Colon (tissue), 2 donors: ENCODE results near the gene ZFAND3.

Source experiments
- FAIRE-seq: peaks from 2 replicates; lab custom pipeline; 2012; peaks lifted over from hg19 to GRCh38; lab: Jason Lieb, UNC
- donor health status: control.
- donor health status: control.

ZFAND3 gene

DNA sequence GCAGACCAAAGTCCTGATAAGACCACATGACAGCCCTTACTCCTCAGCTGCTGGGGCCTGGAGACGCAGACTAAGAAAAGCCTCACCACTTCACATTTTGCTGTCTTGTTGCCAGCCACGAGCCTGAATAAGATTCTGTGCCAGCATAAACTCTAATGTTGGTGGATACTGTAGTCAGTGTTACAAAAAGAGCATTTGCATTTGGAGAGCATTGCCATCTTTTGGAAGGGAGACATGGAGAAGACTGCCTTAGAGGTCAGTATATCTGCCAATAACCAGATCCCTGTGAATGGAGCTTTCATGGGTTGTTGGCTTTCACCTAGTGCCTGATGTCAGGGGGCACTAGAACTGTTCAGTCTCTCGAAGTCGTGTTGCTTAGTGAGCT lies 315.2 kb downstream of the ZFAND3 start:
- FAIRE-seq: no peak

DNA sequence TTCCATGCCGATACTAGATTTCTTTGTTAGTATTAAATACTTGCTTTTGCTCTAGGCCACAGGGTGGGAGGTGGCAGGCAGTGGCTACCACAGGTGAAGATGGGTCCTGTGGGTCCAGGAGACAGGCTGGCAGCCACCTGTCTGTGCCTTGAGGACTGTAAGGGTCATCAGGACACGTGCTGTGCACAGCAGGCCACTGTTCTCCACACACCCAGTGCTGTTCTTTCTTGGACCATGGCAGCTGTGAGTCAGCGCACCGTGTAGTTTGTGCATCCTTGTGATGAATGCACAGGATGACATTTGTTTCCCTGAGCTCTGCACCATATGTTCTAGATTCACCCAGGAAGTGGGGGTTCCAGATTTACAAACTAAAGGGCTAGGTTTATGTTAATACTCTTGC lies 317.0 kb downstream of the ZFAND3 start:
- no peak for FAIRE-seq

DNA sequence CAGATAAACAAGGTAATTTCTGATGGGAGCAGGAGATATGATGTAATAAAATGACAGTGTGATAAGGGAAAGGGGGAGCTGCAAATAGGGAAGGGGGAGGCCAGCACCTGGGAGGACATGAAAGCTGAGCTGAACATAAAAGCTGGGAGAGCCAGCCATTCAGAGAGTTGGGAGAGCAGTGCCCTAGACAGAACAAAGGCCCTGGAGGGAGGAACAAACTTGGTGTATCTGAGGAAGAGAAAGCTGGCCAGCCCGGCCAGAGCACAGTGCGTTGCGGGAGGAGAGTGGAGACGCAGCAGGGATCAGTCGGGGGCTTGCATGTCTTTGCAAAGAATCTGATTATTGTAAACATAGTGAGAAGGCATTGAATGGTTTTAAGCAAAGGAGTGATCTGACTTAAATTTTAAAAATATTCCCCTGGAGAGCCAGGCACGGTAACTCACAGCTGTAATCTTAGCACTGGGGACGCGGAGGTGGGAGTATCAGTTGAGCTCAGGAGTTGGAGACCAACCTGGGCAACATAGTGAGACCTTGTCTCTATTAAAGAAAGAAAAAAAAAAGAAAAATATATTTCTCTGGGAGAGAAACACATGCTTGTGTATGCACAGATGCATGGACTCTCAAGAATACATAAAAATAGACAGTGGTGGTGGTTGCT lies 318.2 kb downstream of the ZFAND3 start:
- no peak for FAIRE-seq

DNA sequence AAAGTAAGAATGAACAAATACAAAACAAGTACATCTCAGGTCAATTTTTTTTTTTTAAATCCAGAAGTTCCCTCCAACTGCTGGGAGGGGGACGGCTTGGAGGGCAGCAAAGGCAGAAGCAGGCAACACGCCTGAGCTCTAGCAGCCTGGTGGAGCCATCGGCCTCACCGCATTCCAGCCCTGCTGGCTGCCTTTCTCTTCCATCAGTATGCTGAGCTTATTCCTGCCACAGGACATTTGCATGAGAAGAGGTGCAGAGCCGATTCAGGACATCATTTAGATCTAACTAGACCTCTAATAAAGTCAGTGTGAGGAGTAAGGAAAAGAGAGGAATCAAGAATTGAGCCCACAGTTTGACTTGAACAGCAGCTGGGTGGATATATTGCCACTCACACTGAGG lies 318.8 kb downstream of the ZFAND3 start:
- FAIRE-seq: no peak

DNA sequence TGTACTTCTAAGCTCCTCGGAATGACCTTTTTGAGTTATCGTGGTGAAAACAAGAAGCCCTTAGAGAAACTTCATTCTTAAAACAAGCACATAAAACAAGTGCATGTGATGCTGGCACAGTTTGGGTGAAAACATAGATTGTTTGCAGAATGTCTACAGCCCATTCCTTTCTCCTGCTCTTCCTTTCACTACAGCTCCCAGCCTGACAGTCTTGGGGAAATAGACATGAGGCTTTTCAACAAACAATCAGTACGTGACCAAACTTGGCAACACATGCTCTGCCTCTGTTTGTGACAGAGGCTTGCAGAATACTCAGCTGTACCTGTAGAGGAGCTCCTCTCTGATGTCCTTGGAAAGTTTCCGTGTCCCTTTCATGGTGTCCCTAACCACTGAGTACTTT lies 321.6 kb downstream of the ZFAND3 start:
- FAIRE-seq: no peak

DNA sequence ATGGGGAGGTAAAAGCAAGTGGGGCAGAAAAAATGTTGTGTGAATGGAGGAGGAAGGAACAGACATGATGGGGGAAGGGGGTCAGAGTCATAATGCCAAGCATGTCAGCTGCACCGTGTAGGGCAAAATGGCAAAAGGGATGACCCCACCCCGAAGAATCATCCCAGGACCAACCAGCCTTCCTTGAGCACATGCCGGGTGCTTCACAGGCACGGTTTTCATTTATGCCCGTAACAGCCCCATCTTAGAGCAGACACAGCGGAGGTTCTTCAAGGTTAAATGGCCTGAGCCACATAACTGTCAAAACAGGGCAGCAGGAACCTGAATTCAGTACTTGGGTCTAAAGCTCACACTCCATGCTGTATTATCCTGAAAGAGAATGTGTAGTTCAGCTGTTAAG lies 322.2 kb downstream of the ZFAND3 start:
- FAIRE-seq: no peak

DNA sequence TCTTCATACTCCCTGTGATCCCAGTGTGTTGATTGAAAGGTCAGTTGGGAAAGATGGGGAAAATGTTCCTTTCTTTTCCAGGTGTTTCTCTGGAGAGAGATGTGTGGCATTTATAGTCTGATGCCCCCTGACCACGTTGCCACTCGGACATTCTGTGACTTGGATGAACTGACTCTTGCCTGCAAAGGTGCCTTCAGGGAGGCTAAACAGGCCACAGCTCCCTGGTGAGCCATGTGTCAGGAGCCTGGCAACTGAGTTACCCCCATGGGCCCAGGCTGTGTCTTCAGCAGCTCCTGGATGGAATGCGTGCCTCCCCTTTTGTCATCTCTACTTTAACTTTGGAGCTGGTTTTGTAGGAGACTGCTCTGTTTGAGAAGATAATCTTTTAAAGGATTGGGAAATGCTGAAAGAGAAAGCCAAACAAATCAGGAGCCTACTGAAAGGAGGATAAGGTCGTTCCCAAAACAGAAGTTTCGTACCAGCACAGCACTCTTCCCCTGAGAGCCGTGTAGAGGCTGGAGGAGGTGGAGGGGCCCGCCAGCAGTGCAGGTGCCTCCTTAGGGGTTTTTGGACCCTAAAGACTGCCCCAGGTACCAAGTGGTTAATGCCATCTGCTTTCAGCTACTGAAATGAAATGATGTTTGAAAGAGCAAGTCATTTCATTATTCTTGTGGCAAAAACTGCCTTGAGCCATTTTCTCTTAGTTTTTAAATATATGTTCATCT lies 322.8 kb downstream of the ZFAND3 start:
- FAIRE-seq: no peak

DNA sequence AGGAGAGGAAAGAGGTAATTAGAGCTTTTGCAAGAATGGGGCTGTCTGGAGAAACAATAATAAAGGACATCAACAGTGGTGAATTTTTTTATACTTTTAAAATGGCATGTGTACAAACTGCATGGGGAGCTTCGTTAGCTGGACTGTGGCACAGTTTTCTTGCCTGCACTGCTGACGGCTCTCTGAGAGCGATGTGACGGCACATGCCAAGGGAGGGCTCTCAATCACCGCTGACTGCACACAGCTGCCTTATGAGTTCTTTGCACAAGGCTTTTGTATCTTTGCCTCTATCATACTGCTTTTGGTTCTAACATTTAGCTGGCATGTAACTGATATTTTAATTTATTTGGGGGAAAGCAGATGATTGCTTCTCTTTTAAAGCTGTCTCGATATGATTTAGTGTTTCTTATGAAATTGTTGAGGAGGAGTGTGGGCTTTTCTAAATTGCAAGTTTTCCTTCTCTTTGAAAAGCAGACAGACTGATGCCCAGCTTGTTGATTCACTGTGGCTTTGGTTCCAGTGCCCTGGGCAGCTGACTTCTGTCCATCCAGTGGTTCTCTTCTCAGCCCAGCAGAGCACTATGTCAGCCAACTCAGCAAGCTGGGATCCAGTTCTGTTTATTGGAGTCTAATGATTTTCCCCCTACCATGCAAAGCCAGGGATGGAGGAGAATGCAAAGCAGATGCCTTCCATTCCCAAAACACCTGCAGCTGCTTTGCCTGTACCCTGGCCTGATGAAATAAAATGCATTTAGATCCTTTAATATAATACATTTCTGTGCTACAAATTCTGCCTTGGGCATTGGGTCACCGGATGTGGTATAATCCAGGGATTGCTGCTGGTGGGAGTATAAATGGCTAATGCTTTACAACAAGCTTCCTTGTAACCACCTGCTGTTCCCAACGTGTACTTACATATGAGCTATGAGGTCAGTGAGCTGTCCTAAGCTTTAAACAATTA lies 323.9 kb downstream of the ZFAND3 start:
- no peak for FAIRE-seq

DNA sequence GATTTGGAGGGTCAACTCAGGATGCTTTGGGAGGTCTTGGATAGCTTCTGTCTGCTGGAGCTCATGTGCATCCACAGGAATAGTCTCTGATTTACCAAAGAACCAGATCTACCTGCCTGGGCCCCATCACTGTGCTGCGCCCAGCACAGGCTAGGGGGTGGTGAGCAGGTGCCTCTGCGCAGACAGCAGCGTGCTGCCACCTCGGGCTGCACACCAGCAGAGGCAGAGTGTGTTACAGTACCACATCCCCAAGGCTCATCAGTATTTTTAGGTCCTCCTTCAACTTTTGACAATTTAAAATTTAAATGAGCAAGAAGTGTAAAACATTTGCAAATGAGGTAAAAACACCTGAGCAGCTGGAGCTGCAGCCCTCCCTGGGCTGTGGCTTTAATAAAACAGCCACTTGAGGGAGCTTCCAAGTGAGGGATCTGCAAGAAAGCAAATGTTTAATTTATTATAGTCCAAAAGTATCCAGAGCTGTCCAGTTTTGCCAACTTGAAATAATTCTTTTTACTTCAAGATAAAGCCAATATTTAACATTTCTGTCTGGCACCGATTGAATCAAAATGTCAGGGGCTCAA lies 324.9 kb downstream of the ZFAND3 start:
- no peak for FAIRE-seq

DNA sequence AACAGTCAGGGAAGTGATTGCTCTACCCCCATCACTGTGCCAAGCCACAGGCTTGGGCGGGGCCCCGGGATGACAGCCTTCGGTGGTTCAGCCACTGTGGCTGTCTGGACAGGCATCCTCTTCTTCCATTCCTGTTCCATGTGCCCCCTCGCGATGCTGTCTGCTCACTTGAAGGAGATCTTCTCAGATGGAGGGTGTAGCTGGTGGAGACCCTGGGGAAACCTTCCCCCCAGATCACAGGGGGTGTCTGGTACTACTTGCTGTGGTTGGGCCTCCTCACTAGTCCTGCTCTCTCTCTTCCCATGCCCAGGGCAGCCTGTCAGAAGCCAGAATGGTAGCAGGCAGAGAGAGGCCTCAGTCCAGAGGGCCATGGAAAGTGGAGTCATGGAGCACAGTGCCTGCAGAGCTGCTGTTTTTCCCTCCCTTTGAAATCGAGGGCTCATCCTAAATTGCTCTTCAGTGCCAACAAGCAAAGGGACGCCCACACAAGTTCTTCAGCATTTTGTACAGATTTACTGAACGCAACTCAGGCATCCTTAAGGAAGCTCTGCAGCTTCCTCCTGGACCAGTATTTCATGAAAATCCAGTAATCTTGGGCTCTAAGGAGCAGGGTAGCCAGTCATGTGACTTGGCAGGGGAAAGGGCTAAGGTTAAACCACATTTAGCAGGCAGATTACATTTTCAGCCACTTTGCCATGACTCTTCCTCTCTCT lies 326.6 kb downstream of the ZFAND3 start:
- FAIRE-seq: no peak

DNA sequence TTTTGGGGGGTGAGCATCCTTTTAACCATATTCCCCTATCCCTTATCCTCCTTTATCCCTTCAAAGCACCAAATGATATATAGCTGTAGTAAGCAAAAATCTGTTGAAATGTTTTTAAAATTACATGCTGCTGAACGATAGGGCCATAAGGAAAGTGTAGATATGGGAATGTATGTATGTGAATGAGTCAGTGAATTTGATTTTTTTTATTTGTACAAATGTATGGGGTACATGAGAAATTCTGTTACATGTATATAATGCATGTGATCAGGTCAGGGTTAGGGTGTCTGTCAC lies 327.2 kb downstream of the ZFAND3 start:
- no peak for FAIRE-seq

DNA sequence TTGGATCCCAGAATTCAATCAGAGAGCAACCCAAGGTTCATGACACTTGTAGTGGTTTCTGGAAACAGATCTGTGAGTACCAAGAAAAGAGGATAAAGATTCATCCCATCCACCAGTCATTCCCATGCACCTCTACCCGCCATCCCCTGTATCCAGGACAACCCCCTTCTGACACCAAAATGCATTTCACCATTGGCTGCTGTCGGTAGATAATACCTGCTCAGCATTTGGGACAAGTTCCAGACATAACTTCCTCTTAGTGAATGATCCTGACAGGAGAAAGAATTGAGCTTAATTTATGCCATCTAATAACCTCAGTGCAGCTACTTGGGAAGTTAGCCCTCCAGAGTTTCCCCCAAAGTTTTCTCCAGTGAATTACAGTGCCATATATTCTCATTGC lies 329.1 kb downstream of the ZFAND3 start:
- no peak for FAIRE-seq

DNA sequence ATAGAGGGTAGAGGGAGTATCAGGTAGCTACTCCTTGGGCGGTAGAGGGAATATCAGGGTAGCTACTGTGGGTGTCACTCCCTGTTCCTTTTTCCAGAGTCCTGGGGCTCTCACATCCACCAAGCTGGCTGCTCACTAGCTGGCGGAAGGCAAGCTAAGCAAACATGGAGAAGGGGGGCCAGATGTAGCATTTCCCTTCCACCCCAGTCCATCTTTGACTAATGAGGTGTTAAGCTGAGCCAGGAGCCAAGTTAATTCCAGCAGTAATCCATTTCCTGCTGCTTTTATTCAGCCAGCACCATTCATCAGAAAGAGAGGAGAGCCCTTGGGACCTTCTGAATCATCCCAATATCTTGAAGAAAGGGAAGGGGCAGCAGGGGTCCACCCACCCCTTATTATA lies 330.0 kb downstream of the ZFAND3 start:
- no peak for FAIRE-seq

DNA sequence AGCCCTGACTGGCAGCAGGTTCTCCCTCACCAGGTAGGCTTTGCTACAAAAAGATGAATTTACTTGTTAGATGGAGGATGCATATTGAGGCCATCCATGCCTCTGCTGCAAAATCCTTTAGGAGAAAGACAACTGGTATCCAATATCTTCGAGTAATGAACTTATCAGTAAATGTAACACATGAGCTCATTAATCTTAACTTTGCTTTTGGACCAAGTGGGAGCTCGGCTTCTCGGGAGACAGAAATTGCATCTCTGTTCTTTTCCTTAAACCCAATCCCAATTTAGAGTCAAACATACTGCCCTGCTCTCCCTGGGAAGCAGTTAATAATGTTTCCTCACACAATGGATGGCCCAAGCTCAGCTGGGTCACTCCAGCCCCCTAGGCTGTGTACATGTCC lies 330.5 kb downstream of the ZFAND3 start:
- FAIRE-seq: no peak

DNA sequence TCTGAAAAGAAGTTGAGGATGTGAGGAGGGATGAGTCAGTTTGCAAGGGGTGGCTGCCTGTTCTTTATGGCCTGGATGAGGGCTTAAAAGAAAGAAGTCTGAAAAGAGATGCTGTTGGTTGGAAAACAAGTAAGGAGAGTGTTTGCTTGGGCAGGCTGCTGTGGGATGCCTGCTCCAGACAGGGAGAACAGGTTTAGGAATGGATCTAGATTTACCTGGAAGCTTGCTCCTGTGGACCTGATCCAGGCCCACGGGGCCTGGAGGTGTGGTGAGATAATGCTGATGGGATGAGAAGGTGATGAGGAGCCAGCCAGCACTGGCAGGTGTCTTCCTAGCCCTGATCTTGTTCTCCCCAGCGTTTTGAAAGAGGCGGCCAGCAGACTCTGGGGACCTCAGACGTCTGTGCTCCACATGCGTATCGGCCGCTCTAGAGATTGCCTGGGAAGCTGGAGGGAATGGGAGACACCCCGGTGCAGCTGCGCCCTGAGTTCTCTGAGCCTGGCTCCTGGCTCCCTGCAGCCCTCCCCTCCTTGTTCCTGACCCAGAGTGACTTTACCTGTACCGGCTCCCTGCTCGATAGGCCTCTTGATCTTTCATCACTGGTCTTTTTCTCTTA lies 331.3 kb downstream of the ZFAND3 start:
- no peak for FAIRE-seq

DNA sequence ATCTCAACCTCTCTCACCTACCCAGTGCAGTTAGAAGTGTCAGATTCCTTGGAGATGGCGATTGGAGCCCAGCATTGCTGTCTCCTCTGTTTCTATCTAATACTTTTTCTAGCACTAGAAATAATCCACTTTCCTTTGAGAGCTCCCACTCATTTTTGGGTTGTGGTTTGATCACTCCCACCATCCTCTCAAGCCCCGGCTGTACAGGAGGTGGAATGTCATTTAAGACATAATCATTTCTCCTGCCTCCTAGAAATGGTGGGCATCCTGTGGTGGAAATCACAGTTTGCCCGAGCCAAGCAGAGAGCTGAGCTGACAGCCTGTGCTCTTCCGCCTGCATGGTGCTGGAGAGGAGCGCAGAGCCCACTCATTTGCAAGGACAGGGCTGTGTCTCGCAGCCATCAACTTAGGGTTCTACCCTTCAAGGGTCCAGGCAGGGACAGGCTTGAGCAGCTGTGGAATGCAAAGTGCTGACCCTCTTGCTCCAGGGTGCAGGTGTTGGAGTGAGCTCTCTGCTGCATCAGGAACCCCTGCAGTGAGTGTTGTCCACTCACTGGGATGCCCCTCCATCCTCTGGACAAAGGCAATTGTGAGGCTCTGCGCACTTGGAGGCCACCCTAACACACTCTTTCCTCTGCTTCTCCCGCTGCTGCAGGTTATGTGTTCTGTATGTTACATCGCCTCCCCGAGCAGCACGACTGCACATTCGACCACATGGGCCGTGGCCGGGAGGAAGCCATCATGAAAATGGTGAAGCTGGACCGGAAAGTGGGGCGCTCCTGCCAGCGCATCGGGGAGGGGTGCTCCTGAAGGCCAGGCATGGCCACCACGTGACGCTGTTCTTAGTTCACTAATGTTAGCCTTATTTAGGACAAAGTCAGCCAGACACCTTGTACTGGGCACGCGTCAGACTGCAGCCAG lies 332.3 kb downstream of the ZFAND3 start:
- FAIRE-seq: no peak

DNA sequence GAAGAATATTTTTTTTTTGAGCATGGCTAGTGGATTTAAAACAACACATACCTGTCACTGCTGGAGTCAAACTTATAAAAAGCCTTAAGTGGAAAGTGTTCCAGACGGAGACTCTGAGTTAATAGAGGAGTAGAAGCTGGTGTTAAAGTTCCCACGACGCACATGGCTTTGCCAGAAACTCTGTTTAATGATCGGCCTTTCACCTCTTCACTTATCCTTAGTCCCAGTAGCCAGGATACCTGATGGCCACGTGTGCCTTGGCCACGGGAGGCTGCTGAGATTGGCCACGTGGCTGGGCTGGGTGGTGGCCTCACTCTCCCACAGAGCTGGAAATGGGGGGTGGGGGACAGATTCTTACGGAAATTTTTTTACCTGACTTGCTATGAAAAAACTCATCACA lies 333.1 kb downstream of the ZFAND3 start:
- no peak for FAIRE-seq

DNA sequence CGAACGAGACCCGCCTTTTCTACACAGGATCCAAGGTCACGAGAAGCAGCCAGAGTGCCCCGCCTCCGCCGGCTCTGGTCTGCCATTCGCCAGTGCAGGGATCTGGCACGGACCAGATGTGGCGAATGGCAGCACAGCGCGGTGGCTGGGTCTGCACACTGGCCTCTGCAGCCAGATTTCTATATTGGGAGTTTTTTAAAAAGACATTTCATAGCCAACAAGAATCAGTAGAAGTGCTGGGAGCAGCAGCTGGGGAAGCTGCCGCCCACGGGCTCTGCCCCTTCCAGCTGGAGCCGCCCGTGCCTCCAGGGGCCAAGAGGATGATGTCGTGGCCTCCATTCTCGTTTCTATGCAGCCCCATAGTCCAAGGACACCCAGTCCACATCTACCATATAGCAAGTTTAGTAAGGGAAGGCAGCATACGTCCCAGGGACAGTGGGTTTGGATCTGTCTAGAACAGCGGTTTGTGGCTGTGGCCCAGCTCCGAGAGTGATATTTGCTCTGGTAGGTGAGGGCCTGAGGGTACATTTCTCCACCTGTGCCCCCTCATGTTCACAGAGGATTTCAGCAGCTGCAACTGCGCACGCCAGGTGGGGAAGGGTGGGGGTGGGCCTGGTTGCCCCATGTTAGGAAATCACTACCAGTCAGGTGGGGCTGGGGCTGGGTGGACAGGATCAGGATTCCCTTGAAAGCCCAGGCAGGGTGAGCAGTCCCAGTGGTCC lies 333.7 kb downstream of the ZFAND3 start:
- no peak for FAIRE-seq

DNA sequence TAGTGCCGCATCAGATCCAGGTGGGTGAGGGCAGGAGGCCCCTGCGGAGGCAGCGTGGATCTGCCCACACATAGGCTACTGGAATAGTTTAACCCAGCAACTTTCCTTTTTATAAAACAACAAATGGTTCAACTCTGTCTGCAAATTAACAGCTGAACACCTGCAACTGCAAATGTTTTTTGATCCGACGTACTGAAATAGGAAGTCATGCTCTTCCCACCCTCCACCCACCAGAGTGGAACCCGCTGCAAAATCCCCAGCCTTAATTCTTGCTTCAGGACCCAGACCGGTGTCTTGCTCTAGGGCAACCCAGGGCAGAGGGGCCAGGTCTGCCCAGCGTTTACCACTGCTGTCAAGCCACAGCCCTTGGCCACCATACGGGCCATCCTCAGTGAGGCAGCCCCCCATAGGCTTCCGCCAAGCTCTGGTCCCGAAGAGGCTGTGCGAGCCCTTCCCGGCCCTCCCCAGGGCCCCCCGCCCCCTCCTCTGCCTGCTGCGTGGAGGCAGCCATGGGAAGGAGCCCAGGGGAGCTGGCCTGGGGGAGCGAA lies 334.3 kb downstream of the ZFAND3 start:
- FAIRE-seq: no peak

DNA sequence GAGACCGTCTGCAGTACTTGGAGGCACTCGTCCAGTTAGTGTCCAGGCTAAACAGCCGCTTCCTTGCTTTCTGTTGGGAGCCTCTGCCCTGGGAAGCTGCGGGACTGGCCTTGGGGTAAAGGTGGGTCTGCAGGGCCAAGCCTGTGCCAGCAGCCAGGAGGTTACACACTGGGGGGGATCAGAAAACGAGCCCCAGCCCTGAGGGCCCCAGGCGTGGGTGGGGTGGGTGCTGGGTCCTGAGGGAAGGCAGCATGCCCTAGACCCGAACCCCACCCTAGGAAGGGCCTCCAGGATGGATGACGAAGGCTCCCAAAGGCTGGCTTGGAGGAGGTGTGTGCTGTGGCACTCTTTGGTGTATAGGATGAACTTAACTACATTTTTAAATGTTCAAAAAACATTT lies 335.2 kb downstream of the ZFAND3 start:
- no peak for FAIRE-seq
